HepG2 (cell line): ENCODE data around the gene DAAM2. TPM values are rescaled to one million over a fixed set of nuclear protein-coding genes. Genes with fewer than 3 reads are reported as not detected.

Experiments
- ATF5 ChIP-seq: sonication (generic); formaldehyde crosslinking; IDR thresholded peaks from 2 replicates; pipeline ENCODE4 v1.4.0; 2020; ENCODE audit warnings: mild to moderate bottlenecking, low read depth, missing genetic modification reagents
- CENPBD1 ChIP-seq: sonication (generic); formaldehyde crosslinking; IDR thresholded peaks from 2 replicates; pipeline ENCODE4 v1.8.0; 2022; ENCODE audit warnings: missing genetic modification reagents, low read depth, mild to moderate bottlenecking, borderline replicate concordance
- EZH2 ChIP-seq: conservative IDR thresholded peaks from 2 replicates; pipeline ENCODE4 v1.6.1; 2012; ENCODE audit warnings: mild to moderate bottlenecking, low read depth, low read length, moderate library complexity
- FOXP1 ChIP-seq, 2 experiments: fragments of 450-650 bp in 1 of 2; IDR thresholded peaks; 2 replicates each; pipeline ENCODE4 v1.6.1; 2017 to 2018; ENCODE audit warnings: antibody characterized with exemption in 1 of 2
- HNF4A ChIP-seq: sonication (generic); formaldehyde crosslinking; IDR thresholded peaks from 2 replicates; pipeline ENCODE4 v1.4.0; 2020; ENCODE audit warnings: missing genetic modification reagents
- JUN ChIP-seq: sonication (generic); formaldehyde crosslinking; IDR thresholded peaks from 2 replicates; pipeline ENCODE4 v1.4.0; 2020; ENCODE audit warnings: mild to moderate bottlenecking, missing genetic modification reagents
- LRRFIP1 ChIP-seq: sonication (generic); formaldehyde crosslinking; conservative IDR thresholded peaks from 2 replicates; pipeline ENCODE4 v1.4.0; 2020; ENCODE audit warnings: missing genetic modification reagents
- MEIS1 ChIP-seq: sonication (generic); formaldehyde crosslinking; IDR thresholded peaks from 2 replicates; pipeline ENCODE4 v1.9.0; 2021; ENCODE audit warnings: mild to moderate bottlenecking, missing genetic modification reagents, moderate library complexity, borderline replicate concordance
- MTA1 ChIP-seq: sonication (generic); formaldehyde crosslinking; IDR thresholded peaks from 2 replicates; pipeline ENCODE4 v1.4.0; 2020; ENCODE audit warnings: missing genetic modification reagents, mild to moderate bottlenecking, borderline replicate concordance
- NCOR1 ChIP-seq: fragments of 200-600 bp; sonication (generic); IDR thresholded peaks from 2 replicates; pipeline ENCODE4 v1.7.0; 2017; ENCODE audit warnings: antibody characterized with exemption, low read length, borderline replicate concordance
- PAX8 ChIP-seq: sonication (generic); formaldehyde crosslinking; IDR thresholded peaks from 2 replicates; pipeline ENCODE4 v1.8.0; 2022; ENCODE audit warnings: mild to moderate bottlenecking, missing genetic modification reagents, borderline replicate concordance
- PHF5A ChIP-seq: IDR thresholded peaks from one replicate; pipeline ENCODE4 v1.6.1; 2018; ENCODE audit warnings: low read depth, missing genetic modification reagents; ENCODE audit not compliant: unreplicated experiment
- TOPORS ChIP-seq: sonication (generic); formaldehyde crosslinking; IDR thresholded peaks from 2 replicates; pipeline ENCODE4 v1.8.0; 2023; ENCODE audit warnings: mild to moderate bottlenecking, missing genetic modification reagents
- TRIM24 ChIP-seq: sonication (generic); formaldehyde crosslinking; IDR thresholded peaks from 2 replicates; pipeline ENCODE4 v1.8.0; 2022; ENCODE audit warnings: mild to moderate bottlenecking, missing genetic modification reagents
- ZFP82 ChIP-seq: sonication (generic); formaldehyde crosslinking; IDR thresholded peaks from 2 replicates; pipeline ENCODE4 v1.5.1; 2020; ENCODE audit warnings: mild to moderate bottlenecking, missing genetic modification reagents, borderline replicate concordance
- ZNF331 ChIP-seq: sonication (generic); formaldehyde crosslinking; IDR thresholded peaks from 2 replicates; pipeline ENCODE4 v1.4.0; 2020; ENCODE audit warnings: missing genetic modification reagents
- ZNF484 ChIP-seq: sonication (generic); formaldehyde crosslinking; IDR thresholded peaks from 2 replicates; pipeline ENCODE4 v1.5.1; 2020; ENCODE audit warnings: mild to moderate bottlenecking, low read depth, missing genetic modification reagents, borderline replicate concordance
- ZNF530 ChIP-seq: sonication (generic); formaldehyde crosslinking; IDR thresholded peaks from 2 replicates; pipeline ENCODE4 v1.5.0; 2020; ENCODE audit warnings: low read depth, mild to moderate bottlenecking, missing genetic modification reagents
- ZNF552 ChIP-seq: sonication (generic); formaldehyde crosslinking; IDR thresholded peaks from 2 replicates; pipeline ENCODE4 v1.9.0; 2022; ENCODE audit warnings: missing genetic modification reagents, mild to moderate bottlenecking, borderline replicate concordance
- ZNF569 ChIP-seq: sonication (generic); formaldehyde crosslinking; IDR thresholded peaks from 2 replicates; pipeline ENCODE4 v1.5.0; 2020; ENCODE audit warnings: mild to moderate bottlenecking, missing genetic modification reagents, moderate library complexity, borderline replicate concordance
- ZXDC ChIP-seq: sonication (generic); formaldehyde crosslinking; IDR thresholded peaks from 2 replicates; pipeline ENCODE4 v1.5.0; 2020; ENCODE audit warnings: mild to moderate bottlenecking, missing genetic modification reagents
- polyA plus RNA-seq, 8 experiments: library from polyadenylated mRNA; depleted of rRNA in 3 of 8; stranded (reverse) in 7 of 8; unstranded in 1 of 8; fragments of >200 nt; fragmentation: Illumina TruSeq in 4 of 8; extraction: Trizol in 4 of 8; gene quantifications; 2 replicates each; pipeline versions ENCODE4 v1.2.1 to v1.2.3, GENCODE V29; 2011 to 2016; ENCODE audit warnings: low read depth in 4 of 8, missing spikeins in 1 of 8, mixed read lengths in 1 of 8; ENCODE audit not compliant: insufficient read depth in 1 of 8
- total RNA-seq, 5 experiments: library from RNA; depleted of rRNA; stranded (reverse); fragments of >200 nt; fragmentation: Illumina TruSeq; extraction: Trizol; gene quantifications; 2 replicates each; pipeline ENCODE4 v1.2.3, GENCODE V29; 2016; ENCODE audit warnings: low read depth in 1 of 5

DAAM2 gene
- total and polyA plus RNA-seq, 2 of the 13 experiments (the other 11 are each of a cell fraction or from before 2014, with no cell fraction given), result 0.01 TPM; not detected in 1

- TF ChIP-seq ZXDC (no peak), JUN (CRISPR knock-in tag) (no peak), ATF5 (CRISPR knock-in tag) (no peak), ZFP82 (CRISPR knock-in tag) (no peak), HNF4A (CRISPR knock-in tag) (peak; percentile 32; the same call in 1 of the 2 replicates), TOPORS (no peak), ZNF530 (CRISPR knock-in tag) (no peak), FOXP1 (IDR thresholded peaks at IDR 0.05) (no peak), FOXP1 (CRISPR knock-in tag; IDR thresholded peaks at IDR 0.05) (no peak), EZH2 (no peak), ZNF569 (CRISPR knock-in tag) (no peak), ZNF484 (no peak), MTA1 (CRISPR knock-in tag) (no peak), ZNF552 (CRISPR knock-in tag) (no peak; the same call in 1 of the 2 replicates), LRRFIP1 (no peak), TRIM24 (CRISPR knock-in tag) (no peak), NCOR1 (no peak), PAX8 (CRISPR knock-in tag) (no peak), ZNF331 (CRISPR knock-in tag) (peak; percentile 55; the same call in 1 of the 2 replicates), PHF5A (CRISPR knock-in tag) (no peak), CENPBD1 (no peak), MEIS1 (CRISPR knock-in tag) (no peak)
Measured at GRCh38 chr6:39934131-39934757, 142.1 kb downstream of the DAAM2 start, which contains the start of gene MOCS1 (continued).
